Neural crest cell (in vitro differentiated cells): Measurements from ENCODE around the gene ANKLE2. TPM values are rescaled to one million over a fixed set of nuclear protein-coding genes. Genes with fewer than 3 reads are reported as not detected.

Source experiments
- DNase-seq: peaks from one replicate; pipeline ENCODE4 v3.0.0; 2021; ENCODE audit warnings: low read depth, mixed read lengths, low spot score
- H3K27ac Mint-ChIP-seq: one replicate; pipeline ENCODE4 v1.8.0; 2021; ENCODE audit warnings: mild to moderate bottlenecking, mixed read lengths; ENCODE audit not compliant: unreplicated experiment
- H3K27me3 Mint-ChIP-seq: 2 replicates; pipeline ENCODE4 v1.8.0; 2021; ENCODE audit warnings: low read depth, mild to moderate bottlenecking, mixed read lengths
- H3K36me3 Mint-ChIP-seq: 2 replicates; pipeline ENCODE4 v1.8.0; 2021; ENCODE audit warnings: low read depth, mild to moderate bottlenecking, mixed read lengths
- H3K4me1 Mint-ChIP-seq: 2 replicates; pipeline ENCODE4 v1.8.0; 2021; ENCODE audit warnings: mixed read lengths
- H3K4me3 Mint-ChIP-seq: one replicate; pipeline ENCODE4 v1.8.0; 2021; ENCODE audit warnings: mild to moderate bottlenecking, mixed read lengths
- H3K9me3 Mint-ChIP-seq: 2 replicates; pipeline ENCODE4 v1.8.0; 2021; ENCODE audit warnings: mixed read lengths
- total RNA-seq: library from RNA; stranded (reverse); gene quantifications from 2 replicates; pipeline ENCODE4 v1.2.1, GENCODE V29; 2021
- TF ChIP-seq, protein P1 (sequence below): fragments of 200-600 bp; sonication (generic); conservative IDR thresholded peaks from 2 replicates; pipeline ENCODE4 v1.5.0; 2021; ENCODE audit warnings: antibody characterized with exemption, mild to moderate bottlenecking

Gene ANKLE2
- total RNA-seq, 1 donor from 2014 or later = 100 TPM

DNA sequence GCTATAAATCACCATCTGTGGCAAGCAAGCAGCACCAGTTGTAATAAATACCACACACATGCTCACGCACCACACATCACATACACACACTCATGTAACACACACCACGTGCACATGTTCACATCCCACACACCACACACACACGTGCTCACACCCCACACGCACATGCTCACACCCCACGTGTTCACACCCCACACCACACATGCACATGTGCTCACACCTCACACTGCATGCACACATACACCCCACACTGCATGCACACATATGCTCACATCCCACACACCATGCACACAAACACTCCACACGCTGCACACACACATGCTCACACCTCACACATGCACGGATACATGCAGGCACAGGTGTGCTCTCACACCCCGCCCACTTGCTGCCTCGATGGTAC, 22.9 kb upstream of the ANKLE2 start:
- H3K27me3 Mint-ChIP-seq = no peaks in the 10 kb centered on the region
- TF ChIP-seq, protein P1, sequence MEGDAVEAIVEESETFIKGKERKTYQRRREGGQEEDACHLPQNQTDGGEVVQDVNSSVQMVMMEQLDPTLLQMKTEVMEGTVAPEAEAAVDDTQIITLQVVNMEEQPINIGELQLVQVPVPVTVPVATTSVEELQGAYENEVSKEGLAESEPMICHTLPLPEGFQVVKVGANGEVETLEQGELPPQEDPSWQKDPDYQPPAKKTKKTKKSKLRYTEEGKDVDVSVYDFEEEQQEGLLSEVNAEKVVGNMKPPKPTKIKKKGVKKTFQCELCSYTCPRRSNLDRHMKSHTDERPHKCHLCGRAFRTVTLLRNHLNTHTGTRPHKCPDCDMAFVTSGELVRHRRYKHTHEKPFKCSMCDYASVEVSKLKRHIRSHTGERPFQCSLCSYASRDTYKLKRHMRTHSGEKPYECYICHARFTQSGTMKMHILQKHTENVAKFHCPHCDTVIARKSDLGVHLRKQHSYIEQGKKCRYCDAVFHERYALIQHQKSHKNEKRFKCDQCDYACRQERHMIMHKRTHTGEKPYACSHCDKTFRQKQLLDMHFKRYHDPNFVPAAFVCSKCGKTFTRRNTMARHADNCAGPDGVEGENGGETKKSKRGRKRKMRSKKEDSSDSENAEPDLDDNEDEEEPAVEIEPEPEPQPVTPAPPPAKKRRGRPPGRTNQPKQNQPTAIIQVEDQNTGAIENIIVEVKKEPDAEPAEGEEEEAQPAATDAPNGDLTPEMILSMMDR = no peak
- no peak for DNase-seq
- peaks cover 35% of the 10 kb centered on the region for H3K36me3 Mint-ChIP-seq
- no peaks in the 10 kb centered on the region for H3K9me3 Mint-ChIP-seq
- H3K4me1 Mint-ChIP-seq = no peaks in the 10 kb centered on the region
- H3K4me3 Mint-ChIP-seq = no peak overlapping the region
- H3K27ac Mint-ChIP-seq = peak overlapping the region; percentile 55

DNA sequence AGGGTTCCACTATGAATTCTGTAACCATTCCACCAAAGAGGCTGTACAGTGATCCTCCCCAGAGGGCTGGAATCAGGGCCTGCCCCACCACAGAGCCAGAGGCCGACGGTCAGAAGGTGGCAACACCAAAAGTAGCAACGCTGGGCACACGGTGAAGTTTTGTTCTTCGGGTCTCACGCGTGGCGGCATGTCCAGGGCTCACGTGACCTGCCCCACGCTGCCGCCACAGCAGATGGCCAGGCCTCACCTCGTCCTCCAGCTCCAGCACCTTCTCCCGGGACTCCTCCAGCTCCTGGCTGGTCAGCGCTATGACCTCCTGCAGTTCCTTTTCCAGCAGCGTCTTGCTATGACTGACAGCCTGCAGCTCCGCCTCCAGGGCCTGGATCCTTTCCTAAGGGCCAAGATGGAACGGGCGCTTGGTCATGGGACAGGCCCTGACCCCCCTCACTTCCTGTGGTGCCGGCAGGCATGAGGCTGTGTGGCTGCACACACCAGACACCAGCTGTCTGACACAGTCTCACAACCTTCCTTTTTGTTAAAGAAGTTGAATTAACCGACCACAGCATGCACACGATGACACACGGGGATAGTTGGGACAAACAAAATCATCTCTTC, 22.4 kb upstream of the ANKLE2 start:
- TF ChIP-seq, protein P1 = no peak
- Mint-ChIP-seq H3K27ac (no peak overlapping the region), H3K4me3 (no peak overlapping the region), H3K9me3 (no peaks in the 10 kb centered on the region), H3K4me1 (no peaks in the 10 kb centered on the region), H3K36me3 (peaks cover 32% of the 10 kb centered on the region), H3K27me3 (no peaks in the 10 kb centered on the region)
- no peak for DNase-seq

DNA sequence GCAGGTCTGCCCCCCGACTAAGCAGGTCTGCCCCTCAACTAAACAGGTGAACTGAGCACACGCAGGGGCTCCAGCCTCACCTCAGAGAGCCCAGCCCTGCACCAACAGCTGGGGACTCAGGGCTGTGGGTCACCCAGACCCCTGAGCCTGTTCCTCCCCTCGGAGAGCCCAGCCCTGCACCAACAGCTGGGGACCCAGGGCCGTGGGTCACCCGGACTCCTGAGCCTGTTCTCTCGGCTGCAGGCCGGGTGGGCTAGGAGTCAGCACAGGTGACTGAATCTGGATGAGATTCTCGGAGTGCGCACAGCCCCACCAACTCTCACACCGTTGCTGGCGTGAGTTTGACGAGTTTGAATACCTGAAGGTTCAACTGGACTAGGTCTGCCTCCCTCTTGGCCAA, 20.3 kb upstream of the ANKLE2 start:
- no peaks in the 10 kb centered on the region for H3K4me1 Mint-ChIP-seq
- no peak for DNase-seq
- peaks cover 20% of the 10 kb centered on the region for H3K36me3 Mint-ChIP-seq
- H3K4me3 Mint-ChIP-seq = no peak overlapping the region
- H3K27ac Mint-ChIP-seq = no peak overlapping the region
- no peaks in the 10 kb centered on the region for H3K9me3 Mint-ChIP-seq
- no peaks in the 10 kb centered on the region for H3K27me3 Mint-ChIP-seq
- TF ChIP-seq, protein P1 = no peak

DNA sequence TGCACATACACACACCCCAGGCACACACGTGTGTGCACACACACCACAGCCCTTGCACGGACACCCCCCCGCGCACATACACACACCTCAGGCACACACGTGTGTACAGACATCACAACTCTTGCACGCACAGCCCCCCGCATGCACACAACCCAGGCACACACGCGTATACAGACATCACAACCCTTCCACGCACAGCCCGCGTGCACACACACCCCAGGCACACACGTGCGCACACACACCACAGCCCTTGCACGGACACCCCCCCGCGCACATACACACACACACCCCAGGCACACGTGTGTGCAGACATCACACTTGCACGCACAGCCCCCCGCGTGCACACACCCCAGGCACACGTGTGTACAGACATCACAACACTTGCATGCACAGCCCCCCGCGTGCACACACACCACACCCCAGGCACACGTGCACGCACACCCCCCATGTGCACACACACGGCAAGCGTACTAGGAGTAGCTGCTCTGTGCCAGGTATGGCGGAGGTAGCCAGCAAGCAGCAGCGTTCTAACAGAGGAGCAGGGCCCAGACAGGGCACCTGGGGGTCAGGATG, 18.2 kb upstream of the ANKLE2 start:
- TF ChIP-seq, protein P1 = no peak
- no peaks in the 10 kb centered on the region for H3K9me3 Mint-ChIP-seq
- no peak overlapping the region for H3K4me3 Mint-ChIP-seq
- no peak overlapping the region for H3K27ac Mint-ChIP-seq
- H3K4me1 Mint-ChIP-seq = no peaks in the 10 kb centered on the region
- H3K36me3 Mint-ChIP-seq = peaks cover 14% of the 10 kb centered on the region
- no peak for DNase-seq
- no peaks in the 10 kb centered on the region for H3K27me3 Mint-ChIP-seq

DNA sequence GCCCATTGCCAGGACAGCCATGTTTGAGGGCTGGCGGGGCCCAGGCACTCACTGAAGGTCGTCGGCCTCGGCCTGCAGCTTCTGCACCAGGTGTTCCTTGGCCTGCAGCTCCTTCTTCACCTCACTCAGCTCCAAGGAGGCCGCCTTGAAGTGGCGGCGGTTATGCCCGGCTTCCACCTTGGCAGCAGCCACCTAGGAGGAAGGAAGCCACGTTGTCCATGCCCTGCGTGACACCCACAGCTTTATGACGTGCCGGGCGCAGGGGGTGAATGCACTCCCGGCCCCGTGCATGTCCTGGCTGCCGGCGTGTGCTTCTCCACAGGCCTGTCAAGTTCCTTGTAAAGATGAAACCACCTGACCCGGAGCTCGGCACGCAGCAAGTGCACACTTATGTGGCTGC, 16.0 kb upstream of the ANKLE2 start:
- H3K9me3 Mint-ChIP-seq = no peaks in the 10 kb centered on the region
- no peaks in the 10 kb centered on the region for H3K27me3 Mint-ChIP-seq
- peaks cover 9% of the 10 kb centered on the region for H3K36me3 Mint-ChIP-seq
- TF ChIP-seq, protein P1 = no peak
- H3K27ac Mint-ChIP-seq = no peak overlapping the region
- H3K4me1 Mint-ChIP-seq = no peaks in the 10 kb centered on the region
- DNase-seq = no peak
- H3K4me3 Mint-ChIP-seq = no peak overlapping the region
